ENCODE measurements around the gene SPPL2B. TPM values are rescaled to one million over a fixed set of nuclear protein-coding genes. Genes with fewer than 3 reads are reported as not detected.

Gene SPPL2B
- polyA plus RNA-seq, 1 of the 3 experiments (the other 2 are of a cell fraction) = 58.1 TPM

DNA sequence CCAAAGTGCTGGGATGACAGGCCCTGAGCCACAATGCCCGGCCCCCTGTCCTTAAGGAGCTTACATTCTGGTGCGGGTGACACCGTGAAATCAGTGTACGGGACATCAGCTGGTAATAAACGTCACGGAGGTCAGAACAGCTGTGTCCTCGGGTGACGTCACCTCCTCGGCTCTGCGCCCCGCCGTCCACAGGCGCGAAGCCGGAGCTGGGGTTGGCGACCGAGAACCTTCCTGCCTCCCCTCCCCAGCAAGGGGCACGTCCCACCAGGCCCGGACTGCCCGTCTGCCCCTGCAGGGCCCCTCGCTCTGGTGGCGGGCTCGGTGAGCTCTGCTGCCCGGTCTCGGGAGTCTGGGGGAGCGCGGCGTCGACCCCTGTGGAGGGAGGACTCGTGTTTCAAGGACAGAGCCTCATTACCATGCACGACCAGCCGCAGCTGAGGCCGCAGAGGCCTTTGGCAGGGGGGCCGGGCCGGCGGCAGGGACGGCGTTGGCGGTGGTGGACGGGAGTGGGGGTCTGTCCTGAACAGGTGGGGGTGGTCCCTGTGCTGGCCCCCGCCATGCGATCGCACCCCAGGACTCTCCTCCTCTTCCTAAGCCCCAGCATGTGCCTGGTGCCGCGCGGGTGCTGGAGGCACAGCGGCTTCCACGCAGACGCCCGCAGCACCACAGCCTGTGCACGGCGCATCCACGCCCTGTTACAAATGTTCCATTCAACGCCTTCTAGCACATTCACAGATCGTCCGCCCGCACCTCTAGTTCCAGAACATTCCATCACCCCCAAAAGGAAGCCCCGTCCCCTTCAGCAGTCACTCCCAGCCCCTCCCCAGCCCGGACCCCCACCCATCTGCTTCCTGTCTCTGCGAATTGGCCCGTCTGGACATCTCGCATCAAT, 25.9 kb upstream of the SPPL2B start:
- DNase-seq = no peak
- WGBS (ENCODE audit: low lambda C conversion rate) = 88% methylated on average over 44 of the region's 62 CpGs
- H3K9me2 ChIP-seq = no peaks in the 10 kb centered on the region
- H3K27me3 ChIP-seq (ENCODE audit: insufficient read depth) = no peaks in the 10 kb centered on the region; the same call in 1 of the 2 replicates
- H3K79me2 ChIP-seq (ENCODE audit: insufficient read depth) = no peaks in the 10 kb centered on the region
- H3K27ac ChIP-seq (ENCODE audit: low read depth in 2 of 2, low read length in 1 of 2) = no peak overlapping the region
- no peaks in the 10 kb centered on the region for H3K4me1 ChIP-seq (ENCODE audit: control insufficient read depth in 1 of 2, insufficient read depth in 2 of 2, low read depth in 1 of 2, low read length in 1 of 2)
- no peaks in the 10 kb centered on the region for H3K36me3 ChIP-seq (replicated peaks in 1 of 2; ENCODE audit: control insufficient read depth in 1 of 2, insufficient read depth in 2 of 2, low read length in 1 of 2)
- H4K20me1 ChIP-seq (ENCODE audit: insufficient read depth) = no peaks in the 10 kb centered on the region
- no peak overlapping the region for H3K4me2 ChIP-seq
- no peak overlapping the region for H2AFZ ChIP-seq (ENCODE audit: low read depth)
- TF ChIP-seq FOXJ3 (CRISPR knock-in tag; IDR thresholded peaks at IDR 0.05) = no peak
- TF ChIP-seq RFX5 (IDR thresholded peaks at IDR 0.05; ENCODE audit: low read length) = no peak
- TF ChIP-seq, protein P1, sequence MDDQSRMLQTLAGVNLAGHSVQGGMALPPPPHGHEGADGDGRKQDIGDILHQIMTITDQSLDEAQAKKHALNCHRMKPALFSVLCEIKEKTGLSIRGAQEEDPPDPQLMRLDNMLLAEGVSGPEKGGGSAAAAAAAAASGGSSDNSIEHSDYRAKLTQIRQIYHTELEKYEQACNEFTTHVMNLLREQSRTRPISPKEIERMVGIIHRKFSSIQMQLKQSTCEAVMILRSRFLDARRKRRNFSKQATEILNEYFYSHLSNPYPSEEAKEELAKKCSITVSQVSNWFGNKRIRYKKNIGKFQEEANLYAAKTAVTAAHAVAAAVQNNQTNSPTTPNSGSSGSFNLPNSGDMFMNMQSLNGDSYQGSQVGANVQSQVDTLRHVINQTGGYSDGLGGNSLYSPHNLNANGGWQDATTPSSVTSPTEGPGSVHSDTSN (IDR thresholded peaks at IDR 0.05) = no peak
- peaks cover 5% of the 10 kb centered on the region for H3F3A ChIP-seq (replicated peaks; ENCODE audit: insufficient read depth)
- no peak overlapping the region for H3K4me3 ChIP-seq (ENCODE audit: low read depth in 2 of 2, low read length in 1 of 2)
- no peaks in the 10 kb centered on the region for H3K9me3 ChIP-seq
- POLR2A ChIA-PET = interaction anchor here (1.8 kb wide), 1 partner anchor 52 kb away, joined by 4 read pairs; no protein-coding TSS in a partner anchor
- CTCF ChIA-PET = interaction anchor here (1.2 to 3.0 kb wide), 3 partner anchors 8 to 72 kb away, joined by 3 to 15 read pairs (median 5); no protein-coding TSS in a partner anchor
- H3K9ac ChIP-seq = no peak overlapping the region

DNA sequence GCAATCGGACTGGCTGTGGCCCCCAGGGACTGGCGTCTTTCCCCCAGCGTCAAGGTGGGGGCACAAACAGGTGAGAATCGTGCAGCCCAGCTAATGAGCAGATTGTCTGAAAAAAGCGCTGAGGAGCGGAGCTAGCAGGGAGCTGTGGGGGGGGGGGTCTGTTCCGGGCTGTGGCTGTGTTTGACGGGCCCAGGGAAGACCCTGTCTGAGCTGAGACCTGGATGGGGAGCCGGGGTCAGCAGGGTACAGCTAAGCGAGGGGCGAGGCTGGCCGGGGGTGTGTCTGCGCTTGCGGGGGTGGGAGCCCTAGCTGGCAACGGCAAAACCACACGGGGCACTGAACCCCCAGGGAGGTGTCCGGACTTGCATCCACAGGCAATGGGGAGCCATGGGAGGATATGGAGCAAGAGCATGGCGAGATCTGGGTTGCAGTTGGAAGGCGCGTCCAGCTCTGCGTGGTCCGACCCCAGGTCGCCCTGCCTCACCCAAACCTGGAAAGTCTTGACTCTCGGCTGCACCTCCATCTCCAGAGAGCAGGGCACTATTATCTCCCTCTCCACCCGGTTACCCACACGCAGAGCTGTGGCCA, 25.2 kb upstream of the SPPL2B start:
- ChIA-PET POLR2A (interaction anchor here (0.6 to 1.8 kb wide), 3 partner anchors 12 to 53 kb away, joined by 3 to 4 read pairs (median 4); no protein-coding TSS in a partner anchor), CTCF (interaction anchor here (1.2 to 3.0 kb wide), 3 partner anchors 9 to 73 kb away, joined by 3 to 15 read pairs (median 5); no protein-coding TSS in a partner anchor)
- H3K9ac ChIP-seq = no peak overlapping the region
- TF ChIP-seq MEF2A (IDR thresholded peaks at IDR 0.05; ENCODE audit: borderline replicate concordance, low read depth) (no peak), FOXJ3 (CRISPR knock-in tag; IDR thresholded peaks at IDR 0.05) (no peak), SIN3A (IDR thresholded peaks at IDR 0.05; ENCODE audit: borderline replicate concordance, low read depth, low read length) (no peak), TAF1 (IDR thresholded peaks at IDR 0.05; ENCODE audit: borderline replicate concordance, low read depth, low read length) (no peak), JUND (IDR thresholded peaks at IDR 0.05) (no peak), GATA2 (CRISPR knock-in tag; IDR thresholded peaks at IDR 0.05) (no peak)
- TF ChIP-seq, protein P2, sequence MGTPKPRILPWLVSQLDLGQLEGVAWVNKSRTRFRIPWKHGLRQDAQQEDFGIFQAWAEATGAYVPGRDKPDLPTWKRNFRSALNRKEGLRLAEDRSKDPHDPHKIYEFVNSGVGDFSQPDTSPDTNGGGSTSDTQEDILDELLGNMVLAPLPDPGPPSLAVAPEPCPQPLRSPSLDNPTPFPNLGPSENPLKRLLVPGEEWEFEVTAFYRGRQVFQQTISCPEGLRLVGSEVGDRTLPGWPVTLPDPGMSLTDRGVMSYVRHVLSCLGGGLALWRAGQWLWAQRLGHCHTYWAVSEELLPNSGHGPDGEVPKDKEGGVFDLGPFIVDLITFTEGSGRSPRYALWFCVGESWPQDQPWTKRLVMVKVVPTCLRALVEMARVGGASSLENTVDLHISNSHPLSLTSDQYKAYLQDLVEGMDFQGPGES (IDR thresholded peaks at IDR 0.05; ENCODE audit: low read depth, low read length) = no peak
- TF ChIP-seq, protein P3, sequence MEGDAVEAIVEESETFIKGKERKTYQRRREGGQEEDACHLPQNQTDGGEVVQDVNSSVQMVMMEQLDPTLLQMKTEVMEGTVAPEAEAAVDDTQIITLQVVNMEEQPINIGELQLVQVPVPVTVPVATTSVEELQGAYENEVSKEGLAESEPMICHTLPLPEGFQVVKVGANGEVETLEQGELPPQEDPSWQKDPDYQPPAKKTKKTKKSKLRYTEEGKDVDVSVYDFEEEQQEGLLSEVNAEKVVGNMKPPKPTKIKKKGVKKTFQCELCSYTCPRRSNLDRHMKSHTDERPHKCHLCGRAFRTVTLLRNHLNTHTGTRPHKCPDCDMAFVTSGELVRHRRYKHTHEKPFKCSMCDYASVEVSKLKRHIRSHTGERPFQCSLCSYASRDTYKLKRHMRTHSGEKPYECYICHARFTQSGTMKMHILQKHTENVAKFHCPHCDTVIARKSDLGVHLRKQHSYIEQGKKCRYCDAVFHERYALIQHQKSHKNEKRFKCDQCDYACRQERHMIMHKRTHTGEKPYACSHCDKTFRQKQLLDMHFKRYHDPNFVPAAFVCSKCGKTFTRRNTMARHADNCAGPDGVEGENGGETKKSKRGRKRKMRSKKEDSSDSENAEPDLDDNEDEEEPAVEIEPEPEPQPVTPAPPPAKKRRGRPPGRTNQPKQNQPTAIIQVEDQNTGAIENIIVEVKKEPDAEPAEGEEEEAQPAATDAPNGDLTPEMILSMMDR (IDR thresholded peaks at IDR 0.05) = no peak
- no peaks in the 10 kb centered on the region for H4K20me1 ChIP-seq (ENCODE audit: insufficient read depth)
- H3K36me3 ChIP-seq (replicated peaks in 1 of 2; ENCODE audit: control insufficient read depth in 1 of 2, insufficient read depth in 2 of 2, low read length in 1 of 2) = no peaks in the 10 kb centered on the region
- H3K9me2 ChIP-seq = no peaks in the 10 kb centered on the region
- WGBS (ENCODE audit: low lambda C conversion rate) = 77% methylated on average over 11 of the region's 26 CpGs
- no peak overlapping the region for H2AFZ ChIP-seq (ENCODE audit: low read depth)
- H3K27ac ChIP-seq (ENCODE audit: low read depth in 2 of 2, low read length in 1 of 2) = no peak overlapping the region
- H3K27me3 ChIP-seq (ENCODE audit: insufficient read depth) = no peaks in the 10 kb centered on the region; the same call in 1 of the 2 replicates
- DNase-seq = no peak
- peaks cover 0 to 2% of the 10 kb centered on the region in 2 experiments; a peak in 1 of 4 replicates for H3K4me1 ChIP-seq (ENCODE audit: control insufficient read depth in 1 of 2, insufficient read depth in 2 of 2, low read depth in 1 of 2, low read length in 1 of 2)
- no peak overlapping the region for H3K4me3 ChIP-seq (ENCODE audit: low read depth in 2 of 2, low read length in 1 of 2)
- no peaks in the 10 kb centered on the region for H3K79me2 ChIP-seq (ENCODE audit: insufficient read depth)
- H3F3A ChIP-seq (replicated peaks; ENCODE audit: insufficient read depth) = no peaks in the 10 kb centered on the region
- H3K4me2 ChIP-seq = no peak overlapping the region
- H3K9me3 ChIP-seq = no peaks in the 10 kb centered on the region
